ENCODE measurements around the gene UBE2I. TPM values are rescaled to one million over a fixed set of nuclear protein-coding genes. Genes with fewer than 3 reads are reported as not detected.

Gene UBE2I
- total and polyA plus RNA-seq, 7 donors, result 38.4 to 95.3 (median 54.5) TPM

DNA sequence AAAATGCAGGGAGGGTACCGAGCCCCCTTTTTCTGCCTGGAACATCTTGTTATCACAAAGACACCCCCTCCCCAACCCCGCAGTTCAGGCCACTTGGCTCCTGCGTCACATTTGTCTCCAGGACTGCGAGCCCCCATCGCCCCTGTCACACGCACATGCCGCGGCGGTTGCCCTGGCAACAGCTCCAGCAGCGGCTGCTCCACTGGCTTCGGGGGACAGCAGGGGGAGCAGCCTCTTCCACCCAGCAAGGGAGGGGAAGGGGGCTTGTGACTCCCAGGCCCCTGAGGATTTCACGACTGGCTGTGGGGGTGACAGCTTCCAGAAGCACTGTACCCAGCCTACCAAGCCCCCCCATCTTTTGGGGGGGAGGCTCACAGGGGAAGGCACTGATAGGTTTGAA is 26.6 kb downstream of the UBE2I start:
- no peak for DNase-seq
- Histone ChIP-seq H3K4me1 (peaks cover 0 to 34% (median 26%) of the 10 kb centered on the region in 4 donors), H3K27ac (no peak overlapping the region), H3K4me3 (no peak overlapping the region), H3K36me3 (no peaks in the 10 kb centered on the region), H3K27me3 (peaks cover 33 to 59% (median 49%) of the 10 kb centered on the region in 3 donors), H3K9me3 (no peaks in the 10 kb centered on the region)
- intact Hi-C loops (cut with DNase I), result no loop called here
- 10 to 12% methylated on average over 12 of the region's 12 CpGs for WGBS, 2 donors
- TF ChIP-seq, protein P1, sequence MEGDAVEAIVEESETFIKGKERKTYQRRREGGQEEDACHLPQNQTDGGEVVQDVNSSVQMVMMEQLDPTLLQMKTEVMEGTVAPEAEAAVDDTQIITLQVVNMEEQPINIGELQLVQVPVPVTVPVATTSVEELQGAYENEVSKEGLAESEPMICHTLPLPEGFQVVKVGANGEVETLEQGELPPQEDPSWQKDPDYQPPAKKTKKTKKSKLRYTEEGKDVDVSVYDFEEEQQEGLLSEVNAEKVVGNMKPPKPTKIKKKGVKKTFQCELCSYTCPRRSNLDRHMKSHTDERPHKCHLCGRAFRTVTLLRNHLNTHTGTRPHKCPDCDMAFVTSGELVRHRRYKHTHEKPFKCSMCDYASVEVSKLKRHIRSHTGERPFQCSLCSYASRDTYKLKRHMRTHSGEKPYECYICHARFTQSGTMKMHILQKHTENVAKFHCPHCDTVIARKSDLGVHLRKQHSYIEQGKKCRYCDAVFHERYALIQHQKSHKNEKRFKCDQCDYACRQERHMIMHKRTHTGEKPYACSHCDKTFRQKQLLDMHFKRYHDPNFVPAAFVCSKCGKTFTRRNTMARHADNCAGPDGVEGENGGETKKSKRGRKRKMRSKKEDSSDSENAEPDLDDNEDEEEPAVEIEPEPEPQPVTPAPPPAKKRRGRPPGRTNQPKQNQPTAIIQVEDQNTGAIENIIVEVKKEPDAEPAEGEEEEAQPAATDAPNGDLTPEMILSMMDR (IDR thresholded peaks at IDR 0.05), result no peak
- no peak for TF ChIP-seq POLR2A (IDR thresholded peaks at IDR 0.05)
- TF ChIP-seq EP300 (IDR thresholded peaks at IDR 0.05), result no peak
- TF ChIP-seq POLR2AphosphoS5 (IDR thresholded peaks at IDR 0.05), result no peak

DNA sequence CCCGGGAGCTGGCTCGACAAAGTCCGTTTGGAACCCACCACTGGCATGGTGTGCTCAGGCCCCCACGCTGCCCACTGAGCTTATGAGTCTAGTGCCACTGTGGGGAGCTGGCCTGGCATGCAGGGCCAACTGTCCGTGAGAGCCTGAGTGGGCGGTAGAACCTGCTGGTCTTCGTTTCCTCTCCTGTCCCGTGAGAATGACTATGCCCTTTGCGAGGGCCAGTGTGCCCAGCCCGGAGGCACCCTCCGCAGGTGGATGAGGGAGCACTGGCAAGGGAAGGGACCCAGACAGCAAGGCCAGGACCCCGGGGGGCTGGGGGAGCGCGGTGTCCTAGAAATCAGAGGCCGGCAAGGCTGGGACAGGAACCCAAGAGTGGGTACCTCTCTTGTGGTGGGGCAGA is 27.2 kb downstream of the UBE2I start:
- intact Hi-C loops (cut with DNase I), result no loop called here
- 55 to 75% methylated on average over 15 of the region's 15 CpGs for WGBS, 2 donors
- H3K27me3 ChIP-seq, result peaks cover 33 to 53% (median 44%) of the 10 kb centered on the region in 3 donors

DNA sequence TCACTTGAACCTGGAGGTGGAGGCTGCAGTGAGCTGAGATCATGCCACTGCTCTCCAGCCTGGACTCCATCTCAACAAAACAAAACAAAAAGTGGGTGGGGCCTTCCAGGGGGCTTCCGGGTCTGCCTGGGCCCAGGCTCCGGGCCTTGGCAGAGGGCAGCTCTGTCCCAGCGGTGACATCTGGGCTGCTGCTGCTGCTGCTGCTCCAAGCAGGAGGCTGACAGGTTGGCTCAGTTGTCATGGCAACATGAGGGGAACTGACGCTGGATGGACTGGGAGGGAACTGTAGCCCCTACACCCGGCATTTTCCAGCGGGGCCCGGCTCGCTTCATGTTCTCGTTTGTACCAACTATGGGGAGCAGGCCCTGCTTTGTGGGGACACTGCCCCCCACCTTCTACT is 28.1 kb downstream of the UBE2I start:
- H3K4me1 ChIP-seq, result peaks cover 0 to 24% (median 23%) of the 10 kb centered on the region in 4 donors
- TF ChIP-seq EP300 (IDR thresholded peaks at IDR 0.05) (no peak), POLR2A (IDR thresholded peaks at IDR 0.05) (no peak), POLR2AphosphoS5 (IDR thresholded peaks at IDR 0.05) (no peak)
- TF ChIP-seq, protein P1 (IDR thresholded peaks at IDR 0.05), result no peak
- no peak overlapping the region for H3K4me3 ChIP-seq
- H3K27me3 ChIP-seq, result peaks cover 26 to 44% (median 35%) of the 10 kb centered on the region in 3 donors
- DNase-seq, result no peak
- no peak overlapping the region for H3K27ac ChIP-seq
- H3K36me3 ChIP-seq, result no peaks in the 10 kb centered on the region
- WGBS, 2 donors, result 60 to 62% methylated on average over 9 of the region's 9 CpGs
- intact Hi-C loops (cut with DNase I), result no loop called here
- H3K9me3 ChIP-seq, result no peaks in the 10 kb centered on the region

More for the DNA sequence above, 27.2 kb downstream of the UBE2I start:
- no peaks in the 10 kb centered on the region for H3K9me3 ChIP-seq
- DNase-seq, result no peak
- no peaks in the 10 kb centered on the region for H3K36me3 ChIP-seq
- H3K27ac ChIP-seq, result no peak overlapping the region
- H3K4me3 ChIP-seq, result no peak overlapping the region
- H3K4me1 ChIP-seq, result peaks cover 0 to 29% (median 26%) of the 10 kb centered on the region in 4 donors
- TF ChIP-seq POLR2AphosphoS5 (IDR thresholded peaks at IDR 0.05) (no peak), EP300 (IDR thresholded peaks at IDR 0.05) (no peak), POLR2A (IDR thresholded peaks at IDR 0.05) (no peak)
- TF ChIP-seq, protein P1 (IDR thresholded peaks at IDR 0.05), result no peak

DNA sequence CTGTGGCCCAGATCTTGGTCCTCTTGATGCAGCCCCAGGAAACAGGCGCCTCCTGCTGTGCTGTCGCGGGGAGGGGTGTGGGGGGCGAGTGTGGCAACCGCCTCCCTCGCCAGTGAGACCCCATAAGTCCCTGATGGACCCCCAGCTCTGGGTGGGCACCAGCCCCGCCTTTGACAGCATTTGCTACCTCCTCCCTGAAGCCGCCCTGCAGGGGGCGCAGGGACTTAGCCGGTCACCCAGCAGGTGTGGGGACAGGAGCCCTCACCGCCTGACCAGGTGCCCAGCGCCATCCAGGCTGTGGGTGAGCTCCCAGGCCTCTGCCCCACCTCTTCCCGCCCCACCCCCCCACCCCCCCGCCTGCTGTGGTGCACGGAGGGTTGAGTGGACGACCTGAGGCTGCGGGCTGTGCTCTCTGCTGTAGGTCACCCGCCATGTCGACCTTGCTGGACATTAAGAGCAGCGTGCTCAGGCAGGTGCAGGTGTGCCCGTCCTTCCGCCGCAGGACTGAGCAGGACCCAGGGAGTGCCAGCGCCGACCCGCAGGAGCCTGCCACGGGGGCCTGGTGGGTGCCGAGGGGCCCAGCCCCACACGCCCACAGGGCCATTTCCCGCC is 28.8 kb downstream of the UBE2I start:
- Histone ChIP-seq H3K27ac (no peak overlapping the region), H3K9me3 (no peaks in the 10 kb centered on the region), H3K27me3 (peaks cover 19 to 37% (median 28%) of the 10 kb centered on the region in 3 donors), H3K4me3 (no peak overlapping the region), H3K4me1 (peaks cover 0 to 24% (median 23%) of the 10 kb centered on the region in 4 donors), H3K36me3 (no peaks in the 10 kb centered on the region)
- TF ChIP-seq, protein P1 (IDR thresholded peaks at IDR 0.05), result no peak
- TF ChIP-seq POLR2AphosphoS5 (IDR thresholded peaks at IDR 0.05) (no peak), POLR2A (IDR thresholded peaks at IDR 0.05) (no peak), EP300 (IDR thresholded peaks at IDR 0.05) (no peak)
- intact Hi-C loops (cut with DNase I), result no loop called here
- WGBS, 2 donors, result 21 to 55% methylated on average over 30 of the region's 30 CpGs
- no peak for DNase-seq
